DOHH2 (cell line): Measurements from ENCODE around the gene IL17RA.
"Not testable (repeated sequence)": the region's sequence is repeated elsewhere in the genome, so short reads cannot be mapped to it uniquely, and the experiment has no call there.

ENCODE experiments used
- H3F3A ChIP-seq: fragments of 200-600 bp; sonication (generic), shearing (Covaris generic); 2 replicates; pipeline ENCODE4 v1.6.0; 2016; ENCODE audit warnings: antibody characterized with exemption, mild to moderate bottlenecking; ENCODE audit not compliant: control insufficient read depth, insufficient read depth
- H3K27ac ChIP-seq: fragments of 200-600 bp; sonication (generic); 2 replicates; pipeline ENCODE4 v1.5.1; 2014; ENCODE audit warnings: low read depth, mild to moderate bottlenecking, low read length, moderate library complexity
- H3K27me3 ChIP-seq: fragments of 200-600 bp; sonication (generic); 2 replicates; pipeline ENCODE4 v1.6.1; 2014; ENCODE audit warnings: mild to moderate bottlenecking, low read length, mixed read lengths; ENCODE audit not compliant: control insufficient read depth
- H3K36me3 ChIP-seq: fragments of 200-600 bp; sonication (generic); 2 replicates; pipeline ENCODE4 v1.6.1; 2014; ENCODE audit warnings: mild to moderate bottlenecking, low read length, moderate library complexity, mixed read lengths; ENCODE audit not compliant: control insufficient read depth
- H3K4me1 ChIP-seq: fragments of 200-600 bp; sonication (generic); 2 replicates; pipeline ENCODE4 v1.6.1; 2014; ENCODE audit warnings: mild to moderate bottlenecking, low read length, mixed read lengths; ENCODE audit not compliant: control insufficient read depth
- H3K4me2 ChIP-seq: fragments of 200-600 bp; sonication (generic); 2 replicates; pipeline ENCODE4 v1.6.0; 2014; ENCODE audit warnings: mild to moderate bottlenecking, low read length, moderate library complexity
- H3K4me3 ChIP-seq: fragments of 200-600 bp; sonication (generic); 2 replicates; pipeline ENCODE4 v1.5.1; 2014; ENCODE audit warnings: mild to moderate bottlenecking, low read length, mixed read lengths
- H3K79me2 ChIP-seq: fragments of 200-600 bp; sonication (generic); 2 replicates; pipeline ENCODE4 v1.6.1; 2014; ENCODE audit warnings: mild to moderate bottlenecking, low read length, mixed read lengths; ENCODE audit not compliant: control insufficient read depth
- H3K9me2 ChIP-seq: fragments of 200-600 bp; sonication (generic); replicated peaks from 2 replicates; pipeline ENCODE4 v1.6.1; 2014; ENCODE audit warnings: mild to moderate bottlenecking, low read length, mixed read lengths; ENCODE audit not compliant: control insufficient read depth
- H3K9me3 ChIP-seq: fragments of 200-600 bp; sonication (generic); 2 replicates; pipeline ENCODE4 v1.6.1; 2014; ENCODE audit warnings: antibody characterized with exemption, low read length, mixed read lengths; ENCODE audit not compliant: control insufficient read depth, insufficient read depth
- H4K20me1 ChIP-seq: fragments of 200-600 bp; sonication (generic); 2 replicates; pipeline ENCODE4 v1.6.0; 2014; ENCODE audit warnings: low read depth, mild to moderate bottlenecking, antibody characterized with exemption, low read length, moderate library complexity; ENCODE audit not compliant: control insufficient read depth, insufficient read depth
- CTCF ChIP-seq: fragments of 200-600 bp; sonication (generic); IDR thresholded peaks from one replicate; pipeline ENCODE4 v1.5.1; 2014; ENCODE audit warnings: antibody characterized with exemption, mild to moderate bottlenecking, low read depth, low read length; ENCODE audit not compliant: poor library complexity, severe bottlenecking
- EZH2phosphoT487 ChIP-seq: fragments of 200-600 bp; sonication (generic); IDR thresholded peaks from 2 replicates; pipeline ENCODE4 v1.6.1; 2017; ENCODE audit warnings: borderline replicate concordance, mild to moderate bottlenecking, antibody characterized with exemption, low read length, moderate library complexity, mixed read lengths

IL17RA gene

GRCh38 chr22:17084554-17085276 is at the start of gene IL17RA:
TSS of gene IL17RA (plus strand) at chr22:17085000. CDS start at chr22:17085092, 92 bp downstream.
- peak within 1 kb of the TSS; percentile 90 for H3K4me3 ChIP-seq
- H3K79me2 ChIP-seq: peaks cover 39% of the 10 kb centered on the region
- H3K36me3 ChIP-seq: peaks cover 3% of the 10 kb centered on the region; the same call in 1 of the 2 replicates
- peak within 1 kb of the TSS; percentile 86 for H3K4me2 ChIP-seq
- peak within 1 kb of the TSS; percentile 33; the same call in 1 of the 2 replicates for H3K27ac ChIP-seq
- peaks cover 29% of the 10 kb centered on the region for H3K4me1 ChIP-seq
- H3F3A ChIP-seq: peaks cover 3% of the 10 kb centered on the region; the same call in 1 of the 2 replicates
- TF ChIP-seq EZH2phosphoT487: no peak
- TF ChIP-seq CTCF: no peak
- H4K20me1 ChIP-seq: no peaks in the 10 kb centered on the region
- no peaks in the 10 kb centered on the region for H3K27me3 ChIP-seq
- H3K9me3 ChIP-seq: no peaks in the 10 kb centered on the region
- H3K9me2 ChIP-seq: no peaks in the 10 kb centered on the region

GRCh38 chr22:17035246-17035645 is 49.6 kb upstream of the IL17RA start:
- TF ChIP-seq CTCF: no peak
- TF ChIP-seq EZH2phosphoT487: no peak

GRCh38 chr22:17035976-17036841 is 48.6 kb upstream of the IL17RA start:
- not testable (repeated sequence) for H3K9me3 ChIP-seq, H3K27ac ChIP-seq, H3F3A ChIP-seq, H3K79me2 ChIP-seq, H3K9me2 ChIP-seq, H4K20me1 ChIP-seq, H3K27me3 ChIP-seq, H3K36me3 ChIP-seq
- peak overlapping the region; percentile 22; the same call in 1 of the 2 replicates for H3K4me3 ChIP-seq
- peaks cover 17% of the 10 kb centered on the region for H3K4me1 ChIP-seq
- peak overlapping the region; percentile 21; the same call in 1 of the 2 replicates for H3K4me2 ChIP-seq

More at GRCh38 chr22:17035246-17035645, 49.6 kb upstream of the IL17RA start:
- Histone ChIP-seq H3K36me3 (no peaks in the 10 kb centered on the region), H3K27me3 (no peaks in the 10 kb centered on the region), H3K9me2 (no peaks in the 10 kb centered on the region), H3F3A (0 out of 2 replicates have a peak, but pooled peaks cover 2% of the 10 kb centered on the region), H3K4me2 (no peak overlapping the region), H3K27ac (no peak overlapping the region), H3K9me3 (no peaks in the 10 kb centered on the region), H3K4me3 (no peak overlapping the region), H3K79me2 (no peaks in the 10 kb centered on the region), H3K4me1 (peaks cover 13% of the 10 kb centered on the region), H4K20me1 (no peaks in the 10 kb centered on the region)

- H3K4me2 ChIP-seq: peak overlapping the region; percentile 33
- H3K79me2 ChIP-seq, H3K27ac ChIP-seq, H3K36me3 ChIP-seq, H3K27me3 ChIP-seq, H3K9me3 ChIP-seq, H3F3A ChIP-seq, H3K9me2 ChIP-seq, H4K20me1 ChIP-seq: not testable (repeated sequence)
- H3K4me3 ChIP-seq: peak overlapping the region; percentile 22; the same call in 1 of the 2 replicates
- peaks cover 18% of the 10 kb centered on the region for H3K4me1 ChIP-seq
These were observed 47.7 kb upstream of the IL17RA start for GRCh38 chr22:17036842-17037711.
